Heart right ventricle (tissue), 16 donors: ENCODE data around the gene MSANTD3. TPM values are rescaled to one million over a fixed set of nuclear protein-coding genes. Genes with fewer than 3 reads are reported as not detected.
A peak's percentile ranks its signal among the peaks of the same experiment; 100 is the strongest.

ENCODE experiments used
- ATAC-seq, 8 donors: fragments of 200-7000 bp; cut with Tn5 transposase; one replicate each; pipeline ENCODE4 v1.9.1; 2020; ENCODE audit warnings: mild to moderate bottlenecking in 8 of 8, moderate library complexity in 8 of 8, moderate number of reproducible peaks in 1 of 8
- DNase-seq, 2 donors: peaks; one replicate each; pipeline ENCODE4 v3.0.0-alpha.2; 2020
- H3K27ac ChIP-seq, 10 donors: fragments of 200-600 bp; sonication (generic) in 2 of 10; one replicate each; pipeline versions ENCODE4 v1.5.0 to v1.8.0; 2020 to 2022; ENCODE audit warnings: mild to moderate bottlenecking in 3 of 10
- H3K27me3 ChIP-seq, 7 donors: fragments of 200-600 bp; one replicate each; pipeline ENCODE4 v1.8.0; 2021 to 2022; ENCODE audit warnings: mild to moderate bottlenecking in 2 of 7
- H3K36me3 ChIP-seq, 9 donors: fragments of 200-600 bp; sonication (generic) in 1 of 9; one replicate each; pipeline versions ENCODE4 v1.5.0 to v1.8.0; 2020 to 2022; ENCODE audit warnings: mild to moderate bottlenecking in 2 of 9
- H3K4me1 ChIP-seq, 9 donors: fragments of 200-600 bp; sonication (generic) in 1 of 9; one replicate each; pipeline versions ENCODE4 v1.5.0 to v1.8.0; 2020 to 2022; ENCODE audit warnings: mild to moderate bottlenecking in 4 of 9
- H3K4me3 ChIP-seq, 10 donors: fragments of 200-600 bp; sonication (generic) in 2 of 10; one replicate each; pipeline versions ENCODE4 v1.5.0 to v1.8.0; 2020 to 2022; ENCODE audit warnings: mild to moderate bottlenecking in 7 of 10, moderate library complexity in 2 of 10
- H3K9me3 ChIP-seq, 11 donors: fragments of 200-600 bp in 10 of 11; sonication (generic) in 2 of 11; one replicate each; pipeline versions ENCODE4 v1.5.0 to v1.8.0; 2013 to 2022; ENCODE audit warnings: mild to moderate bottlenecking in 2 of 11, control low read depth in 1 of 11, moderate library complexity in 1 of 11
- WGBS, 2 donors: extraction: QIAGEN DNeasy Blood & Tissue Kit; methylation state at CpG; one replicate each; pipeline ENCODE4 v1.1.7; 2013; ENCODE audit warnings: inconsistent platforms in 1 of 2; 5-methylcytosine and 5-hydroxymethylcytosine counted together
- intact Hi-C, 10 donors: fragments of 100-400 bp; cut with DNase I; formaldehyde crosslinking; loops; one replicate each; pipeline versions ENCODE4 v1.11.1 to v1.14.2; 2022
- polyA plus RNA-seq, 2 donors: library from polyadenylated mRNA; stranded (reverse); fragments of 200-250 nt; gene quantifications; one replicate each; pipeline ENCODE4 v1.2.3, GENCODE V29; 2013
- total RNA-seq, 10 donors: library from RNA; stranded (reverse); fragmentation: NEBNext Ultra II Directional in 3 of 10; extraction: Animal tissue kit (Norgen Biotek cat#: 25700) in 3 of 10; gene quantifications; one replicate each; pipeline versions ENCODE4 v1.2.1 to v1.2.4, GENCODE V29; 2021 to 2023
- TF ChIP-seq, protein P1 (sequence below), 9 donors: fragments of 200-600 bp; sonication (generic) in 2 of 9; IDR thresholded peaks; one replicate each; pipeline versions ENCODE4 v1.5.0 to v1.8.0; 2021 to 2022; ENCODE audit warnings: antibody characterized with exemption in 9 of 9, mild to moderate bottlenecking in 5 of 9, moderate library complexity in 1 of 9
- donor health status: Arrhythmogenic right ventricular cardiomyopathy.
- donor health status: ischemic (EF 13 %, LVEDD 7.1; RV severe dilation, severe dysfunction).
- donor health status: healthy with polysubstance abuse.
- donor health status: DM: no; HTN: yes; CAD: no.
- donor health status: DM: no; HTN: no; CAD: no.
- donor health status: ischemic (EF 25% LVEDD 6.9; RV normal size, moderate dysfunction).
- donor health status: ischemic (EF 25% LVEDD 5.7; RV mildly dilated, moderate dysfunction).
- donor health status: healthy.
- donor health status: DM: yes; HTN: yes; CAD: no.
- donor health status: Ischemic cardiomyopathy.
- donor health status: ischemic (EF 35%, LVEDD 5.7; RV mildly dilated, moderate dysfunction).
- donor health status: nonischemic (EF 11% LVEDD 7.7; RV severe dilation, severe dysfunction).
- donor health status: DM: yes; HTN: yes; CAD: no.
- donor health status: PGD.
- donor health status: ischemic (EF 29% LVEDD 5.4; RV normal size, mild dysfunction).
- donor health status: nonischemic (EF 23%, LVEDD 6.1; RV moderate dilation, normal function).

MSANTD3 gene
- total and polyA plus RNA-seq, 12 donors = 11.9 to 32.2 (median 20.1) TPM

DNA sequence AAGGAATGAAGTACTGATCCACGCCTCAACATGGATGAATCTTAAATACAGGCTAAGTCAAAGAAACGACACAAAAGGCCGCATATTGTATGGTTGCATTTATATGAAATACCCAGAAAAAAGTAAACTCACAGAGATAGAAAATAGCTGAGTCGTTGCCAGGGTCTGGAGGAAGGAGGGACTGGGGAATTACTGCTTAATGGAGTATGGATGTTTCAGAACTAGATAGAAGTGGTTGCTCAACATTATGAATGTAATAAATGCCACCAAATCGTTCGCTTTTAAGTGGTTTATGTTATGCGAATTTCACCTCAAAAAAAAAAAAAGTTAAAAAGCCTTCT lies 784 bp upstream of the MSANTD3 start:
- TF ChIP-seq, protein P1, sequence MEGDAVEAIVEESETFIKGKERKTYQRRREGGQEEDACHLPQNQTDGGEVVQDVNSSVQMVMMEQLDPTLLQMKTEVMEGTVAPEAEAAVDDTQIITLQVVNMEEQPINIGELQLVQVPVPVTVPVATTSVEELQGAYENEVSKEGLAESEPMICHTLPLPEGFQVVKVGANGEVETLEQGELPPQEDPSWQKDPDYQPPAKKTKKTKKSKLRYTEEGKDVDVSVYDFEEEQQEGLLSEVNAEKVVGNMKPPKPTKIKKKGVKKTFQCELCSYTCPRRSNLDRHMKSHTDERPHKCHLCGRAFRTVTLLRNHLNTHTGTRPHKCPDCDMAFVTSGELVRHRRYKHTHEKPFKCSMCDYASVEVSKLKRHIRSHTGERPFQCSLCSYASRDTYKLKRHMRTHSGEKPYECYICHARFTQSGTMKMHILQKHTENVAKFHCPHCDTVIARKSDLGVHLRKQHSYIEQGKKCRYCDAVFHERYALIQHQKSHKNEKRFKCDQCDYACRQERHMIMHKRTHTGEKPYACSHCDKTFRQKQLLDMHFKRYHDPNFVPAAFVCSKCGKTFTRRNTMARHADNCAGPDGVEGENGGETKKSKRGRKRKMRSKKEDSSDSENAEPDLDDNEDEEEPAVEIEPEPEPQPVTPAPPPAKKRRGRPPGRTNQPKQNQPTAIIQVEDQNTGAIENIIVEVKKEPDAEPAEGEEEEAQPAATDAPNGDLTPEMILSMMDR (IDR thresholded peaks at IDR 0.05) = no peak
- intact Hi-C loops = loop anchor here in 5 of 10 donors (5.0 to 10.0 kb wide), 5 partner anchors 71 to 971 kb away; partner anchors contain the start of genes TEX10 (in 5 of the 5), MRPL50 (in 1 of the 5) and ZNF189 (in 1 of the 5)
- Histone ChIP-seq H3K4me1 (peaks cover 4 to 36% (median 28%) of the 10 kb centered on the region in 9 donors), H3K36me3 (no peaks in the 10 kb centered on the region), H3K4me3 (peak overlapping the region in 9 of 10 donors; percentile 49 to 75 (median 66)), H3K27ac (peak overlapping the region in 9 of 10 donors; percentile 80 to 93 (median 87)), H3K27me3 (no peaks in the 10 kb centered on the region), H3K9me3 (no peaks in the 10 kb centered on the region)
- DNase-seq = no peak
- ATAC-seq = peak in 1 of 8 donors; percentile 2
- 40 to 57% methylated on average over 7 of the region's 7 CpGs for WGBS, 2 donors

DNA sequence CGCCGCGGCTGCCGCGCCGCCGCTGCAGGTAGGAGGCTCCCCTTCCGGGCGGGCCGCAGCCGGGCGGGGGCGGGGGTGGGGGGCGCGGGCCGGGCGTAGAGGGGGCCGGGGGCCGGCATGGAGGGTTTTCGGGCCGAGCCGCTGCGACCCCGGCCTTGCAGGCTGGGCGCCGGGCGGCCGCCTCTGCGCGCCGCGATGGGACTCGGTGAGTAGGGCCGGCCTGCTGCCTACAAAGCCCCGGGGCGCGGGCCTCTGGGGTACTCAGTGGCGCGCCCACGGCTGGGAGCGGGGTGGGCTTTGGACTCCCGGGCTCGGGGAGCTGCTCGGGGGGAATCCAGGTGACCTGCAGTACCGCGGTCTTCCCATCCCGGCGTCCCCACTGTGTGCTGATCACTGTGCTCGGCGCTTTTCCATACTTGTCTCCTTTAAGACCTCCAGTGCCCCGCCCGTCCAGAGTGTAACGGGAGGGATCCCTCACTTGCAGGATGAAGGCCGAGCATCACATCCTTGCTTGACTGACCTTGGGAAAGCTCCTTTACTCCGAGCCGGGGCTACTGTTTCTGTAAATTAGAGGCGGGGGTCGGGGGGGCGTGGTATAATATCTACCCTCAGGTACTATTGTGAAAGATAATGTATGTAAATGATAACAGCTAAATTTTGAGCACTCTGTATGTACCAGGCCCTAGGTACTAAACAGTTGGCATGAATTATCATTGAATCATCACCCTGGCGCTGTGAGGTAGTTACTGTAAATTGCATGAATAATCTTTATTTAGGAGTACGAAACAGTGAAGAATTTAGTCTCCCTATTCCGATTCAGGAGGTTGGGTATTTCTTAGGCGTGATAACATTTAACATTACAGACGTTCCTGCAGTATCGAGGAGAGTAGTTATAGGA lies 672 bp downstream of the MSANTD3 start:
- H3K9me3 ChIP-seq = no peaks in the 10 kb centered on the region
- ATAC-seq (peak in 7 of 8 donors; percentile 34 to 61 (median 39)), DNase-seq (peak; percentile 31)
- peak overlapping the region; percentile 61 to 94 (median 88) for H3K27ac ChIP-seq
- peak overlapping the region; percentile 72 to 99 (median 91) for H3K4me3 ChIP-seq
- TF ChIP-seq, protein P1 (IDR thresholded peaks at IDR 0.05) = no peak
- peaks cover 4 to 36% (median 28%) of the 10 kb centered on the region in 9 donors for H3K4me1 ChIP-seq
- H3K36me3 ChIP-seq = no peaks in the 10 kb centered on the region
- intact Hi-C loops = loop anchor here in 5 of 10 donors (5.0 to 10.0 kb wide), 5 partner anchors 73 to 970 kb away; partner anchors contain the start of genes TEX10 (in 5 of the 5), MRPL50 (in 1 of the 5) and ZNF189 (in 1 of the 5)
- H3K27me3 ChIP-seq = no peaks in the 10 kb centered on the region
- 7% methylated on average over 46 to 59 of the region's 65 CpGs for WGBS, 2 donors

DNA sequence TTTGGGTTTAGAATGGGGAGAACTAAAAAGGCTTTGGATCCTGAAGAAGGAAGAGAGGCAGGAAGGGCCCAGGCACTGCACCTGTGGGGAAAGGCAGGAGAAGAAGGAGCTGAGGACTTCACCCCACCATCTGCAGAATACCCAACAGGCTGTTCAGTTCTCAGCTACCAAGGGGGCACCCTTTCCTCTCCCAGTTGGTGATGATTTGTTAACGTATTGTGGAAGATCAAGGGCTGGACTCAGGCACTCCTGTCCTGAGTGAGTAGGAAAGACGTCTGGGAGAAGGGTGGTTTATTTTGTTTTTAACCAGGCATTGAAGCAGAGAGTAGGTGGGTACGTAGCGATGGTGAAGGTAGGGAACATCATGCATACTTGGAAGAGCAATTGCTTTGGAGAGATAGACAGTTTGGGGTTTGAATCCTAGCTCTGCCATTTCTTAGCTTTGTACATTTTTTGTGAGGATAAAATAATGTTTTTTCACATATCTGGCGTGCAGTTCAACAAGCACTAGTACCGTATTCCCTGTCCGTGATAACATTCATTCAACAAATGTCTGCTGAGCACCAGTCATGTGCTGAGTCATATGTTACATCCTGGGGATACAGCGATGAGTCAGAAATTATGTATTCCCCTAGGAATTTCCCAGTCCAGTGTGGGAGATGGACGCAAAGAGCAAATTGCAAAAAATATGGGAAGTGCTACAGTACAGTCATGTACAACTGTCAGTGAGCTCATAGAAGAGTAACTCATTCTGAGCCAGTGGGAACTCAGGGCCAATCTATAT lies 2.1 kb downstream of the MSANTD3 start:
- TF ChIP-seq, protein P1 (IDR thresholded peaks at IDR 0.05) = no peak
- no peaks in the 10 kb centered on the region for H3K27me3 ChIP-seq
- WGBS, 2 donors = 51 to 62% methylated on average over 9 of the region's 9 CpGs
- H3K4me1 ChIP-seq = peaks cover 4 to 36% (median 28%) of the 10 kb centered on the region in 9 donors
- peak; percentile 22 to 77 (median 50) for ATAC-seq
- H3K9me3 ChIP-seq = no peaks in the 10 kb centered on the region
- intact Hi-C loops = loop anchor here in 5 of 10 donors (5.0 to 10.0 kb wide), 5 partner anchors 74 to 968 kb away; partner anchors contain the start of genes TEX10 (in 5 of the 5), MRPL50 (in 1 of the 5) and ZNF189 (in 1 of the 5)
- peak in 1 of 2 donors; percentile 17 for DNase-seq
- no peaks in the 10 kb centered on the region for H3K36me3 ChIP-seq
- peak overlapping the region in 1 of 10 donors; percentile 4 for H3K4me3 ChIP-seq
- H3K27ac ChIP-seq = peak overlapping the region in 7 of 10 donors; percentile 6 to 94 (median 82)
